ENCODE results near the gene DCANP1.

GRCh38 chr5:135468541-135468940 is 21.4 kb upstream of the DCANP1 start:
- TF ChIP-seq CTCF (conservative IDR thresholded peaks at IDR 0.05 in 1 of 2, IDR thresholded peaks at IDR 0.05 in 1 of 2; ENCODE audit: low read depth in 1 of 2, low read length in 2 of 2) (no peak), EZH2 (IDR thresholded peaks at IDR 0.05; ENCODE audit: low read length, missing control alignments) (peak; percentile 45)

Data from fibroblast of lung (primary cell).